ENCODE measurements around the gene DLG2.

DNA sequence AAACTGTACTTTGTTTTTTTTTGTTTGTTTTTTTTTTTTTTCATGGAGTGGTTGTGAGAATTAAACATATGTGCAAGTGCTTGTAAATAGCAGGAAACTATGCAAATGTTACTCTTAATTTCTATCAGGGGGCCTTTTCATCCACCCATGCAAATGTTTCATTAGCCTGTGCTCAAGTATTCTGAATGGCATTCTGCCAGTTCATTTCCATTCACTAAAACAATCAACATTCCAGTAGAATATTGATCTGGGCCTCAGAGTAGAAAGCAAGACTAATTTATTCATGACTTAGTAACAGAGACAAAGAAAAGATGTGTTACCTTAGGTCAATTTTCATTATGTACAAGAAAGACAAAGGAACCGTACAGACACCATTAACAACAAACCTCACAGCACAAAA, 971.4 kb downstream of the DLG2 start:
- TF ChIP-seq, protein P1, sequence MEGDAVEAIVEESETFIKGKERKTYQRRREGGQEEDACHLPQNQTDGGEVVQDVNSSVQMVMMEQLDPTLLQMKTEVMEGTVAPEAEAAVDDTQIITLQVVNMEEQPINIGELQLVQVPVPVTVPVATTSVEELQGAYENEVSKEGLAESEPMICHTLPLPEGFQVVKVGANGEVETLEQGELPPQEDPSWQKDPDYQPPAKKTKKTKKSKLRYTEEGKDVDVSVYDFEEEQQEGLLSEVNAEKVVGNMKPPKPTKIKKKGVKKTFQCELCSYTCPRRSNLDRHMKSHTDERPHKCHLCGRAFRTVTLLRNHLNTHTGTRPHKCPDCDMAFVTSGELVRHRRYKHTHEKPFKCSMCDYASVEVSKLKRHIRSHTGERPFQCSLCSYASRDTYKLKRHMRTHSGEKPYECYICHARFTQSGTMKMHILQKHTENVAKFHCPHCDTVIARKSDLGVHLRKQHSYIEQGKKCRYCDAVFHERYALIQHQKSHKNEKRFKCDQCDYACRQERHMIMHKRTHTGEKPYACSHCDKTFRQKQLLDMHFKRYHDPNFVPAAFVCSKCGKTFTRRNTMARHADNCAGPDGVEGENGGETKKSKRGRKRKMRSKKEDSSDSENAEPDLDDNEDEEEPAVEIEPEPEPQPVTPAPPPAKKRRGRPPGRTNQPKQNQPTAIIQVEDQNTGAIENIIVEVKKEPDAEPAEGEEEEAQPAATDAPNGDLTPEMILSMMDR (conservative IDR thresholded peaks at IDR 0.05; ENCODE audit: low read length): no peak
- no peak for TF ChIP-seq EZH2phosphoT487 (IDR thresholded peaks at IDR 0.05; ENCODE audit: borderline replicate concordance, low read depth, low read length)
